GM15510 (cell line): ENCODE measurements around the gene EXOC3.
A peak's percentile ranks its signal among the peaks of the same experiment; 100 is the strongest.

ENCODE experiments used
- POLR2A ChIP-seq: IDR thresholded peaks from 3 replicates; pipeline ENCODE4 v1.6.1; 2011; ENCODE audit warnings: borderline replicate concordance; ENCODE audit not compliant: insufficient read length; ENCODE audit errors: extremely low read depth

EXOC3 gene

DNA sequence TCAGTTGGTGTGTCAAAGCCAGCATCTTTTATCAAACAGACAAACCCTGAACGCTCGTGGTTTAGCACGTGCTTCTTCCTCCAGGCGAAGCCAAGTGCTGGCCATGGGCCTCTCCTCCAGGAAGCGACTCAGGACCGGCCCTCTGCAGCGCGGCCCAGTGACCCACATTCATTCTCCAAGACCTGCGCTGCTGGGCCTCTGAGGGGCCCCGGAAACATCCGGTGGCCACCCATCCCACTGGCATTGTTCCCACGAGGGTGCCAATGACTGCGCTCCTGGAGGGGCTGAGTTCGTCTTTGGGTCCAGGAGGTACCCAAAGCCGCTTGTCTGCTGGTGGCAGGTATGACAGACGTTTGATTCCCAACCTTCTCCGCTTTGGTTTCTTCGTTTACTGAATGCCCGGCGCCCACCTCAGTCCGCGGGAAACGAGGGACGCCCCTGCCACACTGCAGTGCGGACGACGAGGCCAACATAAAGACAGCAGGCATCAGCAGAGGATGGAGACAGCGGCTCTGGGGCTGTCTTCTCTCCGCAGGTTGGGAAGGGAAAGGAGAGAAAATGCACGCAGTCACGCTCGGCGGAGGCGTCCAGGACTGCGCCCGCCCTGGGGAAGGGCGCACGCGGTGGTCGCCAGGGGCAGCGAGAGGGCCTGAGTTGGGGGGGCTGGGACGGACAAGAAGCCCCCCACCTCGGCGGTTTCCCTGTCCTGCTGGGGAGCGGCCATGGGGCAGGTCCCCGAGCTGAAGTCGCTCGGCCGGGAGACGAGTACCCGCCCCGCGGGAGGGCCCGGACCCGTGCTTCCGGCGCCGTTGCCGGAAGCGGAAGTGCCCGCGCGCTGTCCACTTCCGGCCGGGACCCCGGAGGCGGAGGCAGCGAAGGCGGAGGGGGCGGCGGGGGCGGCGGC is at the start of gene EXOC3:
Gene EXOC3, plus strand, starts transcription at position 842 of the 904 bp plus-strand sequence. CDS start 3,030 bp downstream, outside the sequence.
- TF ChIP-seq POLR2A = peak; percentile 86

DNA sequence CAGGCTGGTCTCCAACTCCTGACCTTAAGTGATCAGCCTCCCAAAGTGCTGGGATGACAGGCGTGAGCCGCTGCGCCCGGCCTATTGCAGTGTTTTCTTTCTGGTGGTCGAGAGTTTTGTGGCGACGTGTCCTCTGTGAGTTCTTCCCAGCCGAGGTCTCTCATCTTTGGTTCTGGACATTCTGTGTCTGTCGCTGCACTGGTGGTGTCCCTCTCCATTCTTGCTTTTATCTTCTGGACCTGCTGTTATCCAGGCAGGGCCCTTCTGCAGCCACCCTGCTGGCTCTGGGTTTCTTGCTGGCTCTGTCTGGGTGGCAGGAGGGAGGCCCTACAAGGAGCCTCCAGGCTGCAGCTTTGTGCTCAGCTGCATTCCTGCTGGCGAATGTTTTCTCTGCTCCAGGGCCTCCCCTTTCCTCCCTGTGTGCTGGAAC is 49.1 kb upstream of the EXOC3 start:
- no peak for TF ChIP-seq POLR2A

DNA sequence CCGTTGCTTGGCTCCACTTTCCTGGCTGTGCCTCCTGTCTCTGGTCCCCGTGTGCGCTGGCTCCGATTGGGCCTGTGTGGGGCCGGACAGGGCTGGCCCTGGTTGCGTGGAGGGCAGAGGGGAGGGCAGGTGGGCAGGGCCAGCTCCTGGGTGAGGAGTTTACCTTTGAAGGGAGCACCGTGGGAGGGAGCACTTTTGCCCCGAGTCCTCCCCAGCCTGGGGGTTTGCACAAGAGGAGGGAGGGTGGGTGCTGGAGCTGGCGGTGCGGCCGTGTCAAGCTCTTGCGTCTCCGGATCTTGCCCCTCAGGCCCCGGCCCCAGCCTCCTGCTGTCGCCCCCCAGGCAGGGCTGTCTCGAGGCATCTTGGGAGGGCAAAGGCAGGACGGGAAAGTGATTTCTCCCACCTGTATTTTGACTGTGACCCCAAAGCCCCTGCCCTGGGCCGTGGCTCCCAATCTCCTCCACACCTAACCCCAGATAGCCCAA is 48.3 kb upstream of the EXOC3 start:
- TF ChIP-seq POLR2A = no peak

DNA sequence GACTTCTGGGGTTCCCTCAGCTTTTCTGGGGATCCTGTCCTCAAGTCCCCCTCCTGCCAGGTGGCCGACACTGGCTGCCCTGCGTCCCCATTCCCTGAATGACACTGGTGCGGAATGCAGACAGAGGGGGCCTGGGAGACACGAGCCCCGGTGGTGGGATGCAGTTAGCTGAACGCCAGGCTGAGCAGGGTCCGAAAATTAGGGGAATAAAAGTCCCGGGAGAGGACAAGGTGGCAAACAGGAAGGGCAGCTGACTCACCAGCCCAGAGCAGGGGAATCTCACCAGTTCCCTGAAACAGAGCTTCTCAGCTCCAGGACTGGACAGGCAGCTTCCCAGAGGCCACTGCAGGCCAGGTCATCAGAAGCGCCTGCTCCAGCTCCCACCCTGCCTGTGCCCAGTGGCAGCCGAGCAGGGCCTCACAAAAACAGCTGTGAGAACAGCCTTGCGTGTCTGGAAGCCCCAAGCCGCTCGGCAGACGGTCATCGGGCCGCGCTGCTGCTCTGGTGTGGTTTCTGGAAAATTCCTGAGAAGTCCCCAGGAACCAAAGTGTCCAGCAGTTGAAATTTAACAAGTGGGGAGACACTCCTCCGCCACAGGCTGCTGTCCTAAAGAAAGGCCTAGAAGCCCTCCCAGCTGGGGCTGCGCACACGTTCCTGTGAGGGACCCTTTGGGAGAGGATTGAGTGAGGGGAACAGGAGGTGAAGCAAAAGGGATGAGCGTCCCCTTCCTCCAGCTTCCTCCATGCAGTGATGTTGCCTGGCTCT is 47.6 kb upstream of the EXOC3 start:
- no peak for TF ChIP-seq POLR2A

DNA sequence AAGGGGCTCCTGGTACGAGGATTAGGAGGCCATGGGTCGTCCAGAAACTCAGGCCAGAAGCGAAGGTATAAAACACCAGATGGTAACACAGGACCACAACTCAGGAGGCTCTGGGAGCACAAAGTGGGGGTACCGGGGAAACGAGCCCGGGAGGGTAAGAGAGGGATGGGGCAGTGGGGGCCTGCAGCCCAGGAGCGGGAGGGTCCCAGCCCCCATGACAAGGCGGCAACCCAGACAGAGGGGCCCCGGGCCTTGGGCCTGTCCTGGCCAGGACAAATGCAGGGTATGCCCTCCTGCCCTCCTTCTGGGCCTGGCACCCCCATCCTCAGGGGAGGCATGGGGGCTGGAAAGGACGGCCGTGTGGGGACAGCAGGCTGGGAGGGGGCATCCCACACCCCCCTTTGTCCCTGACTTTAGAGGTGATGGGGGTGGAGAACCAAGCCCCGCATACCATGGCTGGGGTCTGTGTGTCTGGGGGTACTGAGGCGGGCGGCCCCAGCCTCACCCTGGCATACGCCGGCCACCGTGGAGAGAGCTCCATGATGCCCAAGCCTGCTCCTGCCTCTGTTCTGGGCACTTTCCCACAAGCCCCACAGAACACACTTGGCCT is 47.0 kb upstream of the EXOC3 start:
- TF ChIP-seq POLR2A = no peak

DNA sequence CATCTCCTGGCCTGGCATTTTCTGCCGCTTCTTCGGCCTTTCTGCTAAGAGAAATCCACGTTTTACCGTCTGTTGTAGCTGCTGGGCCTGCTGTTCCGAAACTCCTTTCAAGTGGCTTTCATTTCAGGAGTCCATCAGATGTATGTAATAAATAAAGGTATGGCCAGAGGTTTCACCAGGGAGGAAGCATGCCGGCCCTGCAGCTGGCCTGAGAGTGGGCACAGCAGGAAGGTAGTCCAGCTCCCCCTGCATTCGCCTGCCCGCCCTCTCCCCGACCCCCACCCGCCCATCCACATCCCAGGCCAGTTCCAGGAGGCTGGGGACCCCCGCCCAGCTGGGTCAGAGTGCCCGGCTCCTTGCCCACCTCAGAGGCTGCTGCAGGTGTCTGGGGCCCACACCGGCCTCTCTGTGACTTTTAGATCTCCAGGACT is 46.4 kb upstream of the EXOC3 start:
- TF ChIP-seq POLR2A = no peak

DNA sequence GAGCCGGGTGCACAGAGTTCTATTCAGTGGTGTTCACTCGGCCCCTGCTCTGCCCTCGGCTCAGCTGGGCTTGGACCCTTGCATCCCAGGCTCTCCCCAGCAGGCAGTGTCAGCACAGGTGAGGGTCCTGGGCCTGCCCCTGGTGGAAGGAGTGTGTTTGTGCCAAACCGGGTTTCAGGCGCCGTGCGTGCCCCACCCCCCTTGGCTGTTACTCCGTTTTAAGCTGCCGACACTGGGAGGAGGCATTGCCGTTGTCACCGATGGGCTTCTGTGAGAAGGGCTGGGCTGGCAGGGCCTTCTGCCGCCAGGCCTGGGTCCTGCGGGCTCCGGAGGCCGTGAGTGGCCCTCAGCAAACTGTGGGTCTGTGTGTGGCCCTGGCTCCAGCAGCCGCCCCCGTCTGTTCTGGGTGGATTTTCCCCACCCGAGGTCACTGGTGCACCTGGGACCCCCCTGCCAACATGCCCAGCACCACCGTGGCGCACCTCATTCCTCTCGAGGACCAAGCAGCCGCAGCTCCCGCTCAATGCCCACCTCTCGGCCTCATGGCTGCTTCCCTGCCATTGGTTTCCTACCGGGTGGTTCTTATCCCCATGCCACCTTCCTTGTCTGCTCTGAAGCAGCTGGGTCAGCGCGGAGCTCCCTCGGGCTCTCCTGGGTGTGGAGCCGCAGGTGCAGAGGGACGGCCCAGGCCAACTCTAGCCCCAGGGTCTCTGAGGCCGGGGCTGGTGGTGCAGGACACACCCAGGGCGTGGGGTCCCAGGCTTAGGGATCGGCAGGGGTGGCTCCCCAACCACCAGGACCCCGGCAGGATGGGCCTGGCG is 44.3 kb upstream of the EXOC3 start:
- TF ChIP-seq POLR2A = no peak

DNA sequence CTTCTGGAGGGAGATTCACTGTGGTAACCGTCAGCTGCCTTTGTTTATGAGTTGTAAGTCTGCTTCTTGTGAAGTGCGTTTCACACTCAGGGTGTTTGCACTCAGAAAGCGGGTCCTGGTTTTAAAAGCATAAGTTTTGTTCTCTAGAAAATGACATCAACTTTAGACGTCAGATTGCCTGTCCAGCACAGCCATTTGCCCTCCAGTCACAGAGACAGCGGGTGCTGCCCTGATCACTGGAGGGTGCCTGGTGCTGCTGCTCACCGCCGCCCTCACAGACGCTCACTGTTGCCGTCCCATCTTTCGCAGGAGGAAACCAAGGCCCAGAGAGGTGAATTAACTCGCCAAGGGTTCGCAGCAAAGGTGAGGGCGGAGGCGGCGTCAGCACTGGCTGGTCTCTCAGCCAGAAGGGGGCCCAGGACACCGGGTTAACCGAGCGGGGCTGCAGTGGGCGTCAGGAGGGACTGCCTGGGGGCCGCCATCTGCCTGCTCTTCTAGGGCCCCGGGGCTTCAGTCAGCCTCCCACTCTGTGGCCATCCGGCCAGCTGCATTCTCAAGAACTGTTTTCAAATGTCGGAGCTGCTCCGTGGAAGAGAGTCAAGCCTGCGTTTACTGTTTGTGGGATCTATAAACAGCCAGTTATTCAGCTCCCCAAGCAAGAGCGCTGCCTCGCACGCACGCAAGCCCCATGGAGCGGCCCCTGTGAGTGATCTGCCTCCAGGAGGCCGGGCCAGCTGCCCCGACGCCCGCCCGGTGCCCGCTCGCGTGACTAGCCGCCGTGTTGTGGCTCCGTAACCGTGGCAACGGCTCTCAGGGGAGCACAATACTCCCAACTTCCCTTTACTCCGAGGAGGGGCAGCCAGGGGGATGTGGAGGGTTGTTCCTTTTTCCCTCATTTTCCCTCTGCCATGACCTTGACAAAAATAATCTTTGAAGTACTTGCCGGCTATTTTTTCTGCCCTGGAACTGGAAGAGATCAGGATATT is 43.4 kb upstream of the EXOC3 start:
- TF ChIP-seq POLR2A = peak; percentile 38

DNA sequence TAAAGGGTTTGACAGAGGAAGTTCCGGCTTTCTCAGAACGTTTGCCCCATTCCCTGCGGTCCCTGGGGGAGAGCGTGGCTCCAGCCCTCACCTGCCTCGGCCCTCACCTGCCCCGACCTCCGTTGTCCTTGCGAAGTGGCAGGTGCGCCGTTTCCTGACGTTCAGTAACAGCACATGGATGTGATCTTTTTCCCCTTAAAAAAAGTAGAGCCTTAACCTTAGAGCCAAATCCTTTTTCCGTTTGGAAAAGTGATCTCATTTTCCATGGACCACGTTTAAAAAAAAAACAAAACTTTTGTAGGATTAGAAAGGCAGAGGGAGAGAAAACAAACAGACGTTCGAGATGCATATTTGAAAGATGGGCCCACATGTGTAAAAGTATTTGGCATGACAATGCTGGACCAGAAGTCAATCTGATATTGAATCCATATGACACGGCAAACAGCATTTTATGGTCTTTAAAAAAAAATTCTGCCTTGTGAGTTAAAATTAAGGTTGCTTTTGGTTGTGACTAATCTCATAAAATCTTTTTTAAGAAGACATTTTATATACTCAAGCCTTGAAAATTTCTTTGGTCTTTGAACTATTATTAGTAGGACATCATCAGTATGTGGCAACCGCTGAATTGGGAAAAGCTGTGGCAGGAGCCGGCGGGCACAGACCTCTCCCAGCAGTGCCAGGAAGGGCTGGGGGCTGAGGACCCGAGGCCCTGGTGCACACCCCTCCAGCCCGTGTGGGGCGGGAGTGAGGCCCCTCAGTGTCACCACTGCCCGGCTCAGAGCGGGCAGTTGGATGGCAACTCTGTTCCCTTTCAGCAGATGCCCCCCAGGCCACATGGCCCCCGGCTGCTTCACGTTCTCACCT is 42.5 kb upstream of the EXOC3 start:
- TF ChIP-seq POLR2A = no peak

DNA sequence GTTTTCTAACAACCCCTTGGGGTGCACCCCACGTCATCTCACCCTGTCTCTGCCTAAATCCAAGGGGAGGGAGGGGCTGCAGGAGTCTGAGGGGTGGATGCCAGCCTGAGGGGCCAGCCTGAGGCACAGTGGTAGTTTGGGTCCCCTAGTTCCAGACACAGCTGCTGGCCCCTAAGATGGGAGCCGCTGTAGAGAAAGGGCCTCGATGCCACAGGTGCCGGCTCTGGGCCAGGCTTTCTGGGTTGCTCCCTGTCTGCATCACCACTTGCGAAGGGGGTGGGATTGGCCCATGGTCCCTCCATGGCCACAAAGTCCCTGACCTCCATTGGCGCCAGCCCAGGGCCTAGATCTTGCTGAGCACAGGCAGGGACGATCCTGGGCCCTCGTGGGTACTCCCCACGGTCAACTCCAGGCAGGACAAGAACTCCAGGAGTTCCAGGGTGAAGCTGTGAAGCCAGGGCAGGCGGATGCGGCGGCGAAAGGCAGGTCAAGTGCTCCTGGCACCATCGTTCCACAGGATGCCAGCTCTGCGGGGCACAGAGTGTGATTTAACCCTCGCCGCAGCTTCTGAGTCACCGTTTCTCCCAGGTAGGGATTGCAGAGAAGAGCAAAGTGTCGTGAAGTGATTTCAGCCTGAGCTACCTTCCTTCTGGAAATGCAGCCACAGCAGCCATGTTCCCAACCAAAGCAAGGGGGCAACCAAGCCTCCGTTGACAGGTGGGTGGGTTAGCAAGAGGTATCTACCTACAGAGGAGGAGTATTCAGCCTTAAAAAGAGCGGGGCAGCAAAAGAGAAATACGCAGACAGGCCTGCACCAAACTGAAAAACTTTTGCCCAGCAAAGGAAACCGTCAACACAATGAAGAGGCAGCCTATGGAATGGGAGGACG is 41.6 kb upstream of the EXOC3 start:
- no peak for TF ChIP-seq POLR2A
